Activated CD8-positive, alpha-beta memory T cell treated with anti-CD3 and anti-CD28 coated beads, Interleukin-2, amount 50 U/mL, for 1 hour (primary cell): ENCODE results near the gene FAM236D.
"Not testable (repeated sequence)": the region's sequence is repeated elsewhere in the genome, so short reads cannot be mapped to it uniquely, and the experiment has no call there.

ENCODE experiments used
- DNase-seq: peaks from one replicate; pipeline ENCODE4 v3.0.0-alpha.2; 2020; ENCODE audit errors: extremely low read depth

FAM236D gene

DNA sequence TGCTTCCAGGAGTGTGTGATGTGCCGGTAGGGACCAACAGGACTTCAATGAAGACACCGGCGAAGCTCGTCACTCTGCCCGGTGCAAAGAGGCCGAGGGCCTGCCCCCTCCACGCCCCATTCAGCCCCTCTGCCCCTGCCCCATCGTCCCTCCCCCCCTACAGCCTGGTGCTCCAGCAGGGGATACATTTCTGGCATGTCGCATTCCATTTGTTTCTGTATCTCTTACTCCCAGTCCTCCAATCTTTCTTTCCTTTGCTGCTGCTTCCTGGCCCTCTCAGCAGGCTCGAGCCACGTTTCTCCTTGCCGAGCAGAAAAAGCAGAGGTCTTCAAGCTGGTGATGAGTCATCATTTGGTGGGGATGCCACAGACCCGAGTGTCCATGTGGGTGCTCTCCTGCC, at the start of gene FAM236D:
Gene FAM236D, minus strand, starts transcription at position 101 of the 400 bp plus-strand sequence. Its CDS starts 100 bp downstream, at position 1.
- DNase-seq = not testable (repeated sequence)

DNA sequence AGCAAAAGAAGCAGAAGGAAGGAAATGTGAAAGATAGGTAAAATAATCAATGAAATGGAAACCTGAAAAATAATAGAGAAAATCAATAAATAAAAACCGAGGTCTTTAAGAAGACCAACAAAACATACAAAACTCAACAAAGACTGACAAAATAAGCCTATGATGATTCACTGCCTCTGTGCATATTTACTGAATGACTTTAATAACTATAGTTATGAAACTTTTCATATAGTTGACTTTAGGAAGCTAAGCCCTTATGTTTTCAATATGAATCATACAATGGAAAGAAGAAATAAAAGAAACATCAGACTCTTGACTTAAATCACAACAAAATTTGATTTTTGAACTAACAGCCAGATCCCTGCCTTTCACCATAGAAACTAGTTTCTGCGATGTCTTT, 29.5 kb upstream of the FAM236D start:
- not testable (repeated sequence) for DNase-seq

DNA sequence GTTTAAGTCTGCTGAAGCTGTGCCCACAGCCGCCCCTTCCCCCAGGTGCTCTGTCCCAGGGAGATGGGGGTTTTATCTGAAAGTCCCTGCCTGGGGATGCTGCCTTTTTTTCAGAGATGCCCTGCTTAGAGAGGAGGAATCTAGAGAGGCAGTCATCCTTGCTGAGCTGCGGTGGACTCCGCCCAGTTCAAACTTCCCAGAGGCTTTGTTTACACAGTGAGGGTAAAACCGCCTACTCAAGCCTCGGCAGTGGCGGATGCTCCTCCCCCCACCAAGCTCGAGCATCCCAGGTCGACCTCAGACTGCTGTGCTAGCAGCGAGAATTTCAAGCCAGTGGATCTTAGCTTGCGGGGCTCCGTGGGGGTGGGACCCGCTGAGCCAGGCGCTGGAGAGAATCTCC, 22.7 kb upstream of the FAM236D start:
- DNase-seq = not testable (repeated sequence)

DNA sequence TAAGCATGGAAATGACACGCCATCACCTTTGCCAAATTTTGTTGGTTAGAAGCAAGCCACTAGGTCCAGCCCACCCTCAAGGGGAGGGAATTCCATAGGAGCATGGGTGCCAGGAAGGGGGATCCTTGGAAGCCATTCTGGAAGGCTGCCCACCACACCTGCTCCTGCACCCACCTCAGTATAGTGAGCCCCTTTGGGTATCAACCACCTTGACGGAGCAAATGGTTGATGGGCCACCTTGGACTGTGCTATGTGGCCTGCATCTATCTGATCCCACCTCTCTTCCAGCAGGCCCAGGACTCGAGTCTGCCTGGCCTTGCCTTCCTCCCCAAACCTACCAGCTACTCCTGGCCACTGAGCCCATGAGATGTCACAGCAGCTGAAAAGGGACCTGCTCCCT, 17.6 kb downstream of the FAM236D start:
- DNase-seq = not testable (repeated sequence)

DNA sequence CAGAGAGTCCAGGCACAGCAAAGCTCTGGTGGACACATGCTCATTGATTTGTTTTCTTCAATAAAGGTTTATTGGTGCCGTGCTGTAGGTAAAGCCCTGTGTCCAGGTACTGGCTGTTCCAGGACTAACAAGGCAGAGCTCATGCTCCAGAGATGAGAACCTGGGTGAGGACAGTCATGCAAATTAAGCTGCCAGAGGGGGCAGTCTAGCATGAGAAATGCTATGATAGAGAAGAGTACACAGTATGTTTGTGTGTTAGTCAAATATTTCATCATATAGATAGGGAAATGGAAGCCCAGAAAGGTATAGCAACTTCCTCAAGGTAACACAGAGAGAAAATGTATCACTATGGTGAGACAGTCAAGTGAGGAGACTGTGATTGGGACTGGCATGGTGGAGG, 19.9 kb downstream of the FAM236D start:
- not testable (repeated sequence) for DNase-seq

DNA sequence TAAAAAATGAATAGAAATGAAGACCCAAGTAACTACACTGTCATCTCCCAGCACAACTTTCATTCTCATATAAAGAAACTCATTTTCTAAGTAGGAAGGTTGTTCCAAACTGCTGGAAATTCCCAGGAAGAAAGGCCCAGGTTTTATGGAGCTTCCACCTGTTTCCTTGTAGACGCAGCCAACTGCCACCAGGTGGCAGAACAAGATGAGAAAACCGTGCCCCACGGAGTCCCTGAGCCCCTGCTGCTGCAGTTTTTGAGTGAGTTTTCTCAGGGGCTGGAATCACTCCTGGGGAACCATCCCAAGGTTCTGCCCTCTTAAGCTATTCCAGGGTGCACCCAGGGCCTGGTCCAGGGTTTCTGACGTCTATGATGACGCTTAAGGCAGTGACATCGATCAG, 24.0 kb downstream of the FAM236D start:
- not testable (repeated sequence) for DNase-seq

DNA sequence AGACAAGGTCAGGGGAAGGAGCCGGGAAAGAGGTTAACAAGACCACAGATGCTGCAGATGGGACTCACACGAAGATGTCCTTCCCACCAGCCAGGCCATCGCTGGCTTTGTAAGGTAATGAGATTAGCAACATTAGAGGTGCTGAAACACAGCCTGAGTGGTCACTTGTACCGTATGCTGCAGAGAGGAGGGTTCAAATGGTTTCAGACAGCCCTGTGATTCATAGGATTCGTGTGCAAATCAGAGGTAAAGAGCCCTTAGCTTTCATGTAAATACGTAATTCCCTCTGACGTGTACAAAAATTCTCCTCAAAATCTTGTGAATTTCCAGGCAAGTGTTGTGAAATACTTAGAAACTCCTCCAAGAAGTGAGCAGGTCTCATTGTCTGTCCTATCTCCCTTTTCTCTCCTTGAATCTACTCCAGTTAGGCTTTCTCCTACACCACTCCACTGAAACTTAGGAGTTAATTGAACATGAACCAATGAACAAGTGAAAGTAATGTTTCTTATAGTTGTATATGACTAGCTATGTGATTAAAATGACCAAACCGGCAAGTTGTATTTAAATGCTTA, 24.6 kb downstream of the FAM236D start:
- not testable (repeated sequence) for DNase-seq

DNA sequence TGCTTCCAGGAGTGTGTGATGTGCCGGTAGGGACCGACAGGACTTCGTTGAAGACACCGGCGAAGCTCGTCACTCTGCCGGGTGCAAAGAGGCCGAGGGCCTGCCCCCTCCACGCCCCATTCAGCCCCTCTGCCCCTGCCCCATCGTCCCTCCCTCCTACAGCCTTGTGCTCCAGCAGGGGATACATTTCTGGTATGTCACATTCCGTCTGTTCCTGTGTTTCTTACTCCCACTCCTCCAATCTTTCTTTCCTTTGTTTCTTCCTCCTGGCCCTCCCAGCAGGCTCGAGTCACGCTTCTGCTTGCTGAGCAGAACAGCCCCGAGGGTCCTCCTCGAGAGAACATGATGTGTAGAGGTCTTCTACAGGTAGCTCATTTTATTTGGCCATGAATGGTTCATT, 25.4 kb downstream of the FAM236D start, which contains the start of gene FAM236B:
Gene FAM236B, minus strand, starts transcription at position 101 of the 400 bp plus-strand sequence. Its CDS starts 100 bp downstream, at position 1.
- DNase-seq = not testable (repeated sequence)

DNA sequence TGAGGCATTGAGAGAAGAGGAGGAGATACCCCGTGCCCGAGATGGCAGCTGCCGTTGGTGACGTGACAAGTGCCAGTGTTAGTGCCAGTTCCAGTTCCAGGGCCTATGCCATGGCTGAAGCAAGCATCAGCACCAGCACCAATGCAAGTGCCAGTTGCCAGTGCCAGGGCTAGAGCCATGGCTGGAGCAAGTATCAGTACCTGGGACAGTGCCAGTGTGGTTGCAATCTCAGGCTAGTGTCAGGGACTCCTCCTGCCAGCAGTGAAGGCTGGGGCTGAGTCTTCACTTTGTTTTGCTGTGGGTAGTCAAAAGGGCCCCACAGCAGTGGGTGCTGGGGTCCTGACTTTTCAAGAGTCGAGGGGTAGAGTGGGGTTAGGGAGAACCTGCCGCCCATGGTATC, 29.9 kb downstream of the FAM236D start:
- not testable (repeated sequence) for DNase-seq

DNA sequence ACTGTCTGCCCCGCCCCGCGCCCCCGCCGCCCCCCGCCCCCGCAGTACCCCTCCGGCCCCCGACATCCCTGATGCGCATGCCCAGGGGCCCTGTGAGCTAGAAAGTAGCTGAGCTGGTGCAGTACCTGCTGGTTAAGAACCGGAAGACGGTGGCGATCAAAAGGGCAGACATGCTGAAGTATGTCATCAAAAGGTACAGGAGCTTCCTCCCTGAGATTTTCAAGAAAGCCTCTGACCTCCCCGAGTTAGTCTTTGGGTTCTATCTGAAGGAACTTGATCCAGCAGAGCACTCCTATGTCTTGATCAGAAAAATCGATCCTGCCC, 30.6 kb downstream of the FAM236D start:
- not testable (repeated sequence) for DNase-seq

GRCh38 chrX:72776653-72777466, 31.1 kb downstream of the FAM236D start, which contains the start of gene DMRTC1B:
TSS of gene DMRTC1B (plus strand) at chrX:72776890. CDS start at chrX:72845136, 68,246 bp downstream.
- DNase-seq = not testable (repeated sequence)

- DNase-seq = not testable (repeated sequence)
Measured at GRCh38 chrX:72760454-72760853, 47.6 kb downstream of the FAM236D start.
